NCI-H2227 (cell line): ENCODE measurements around the gene CACNB4.
"Not testable (repeated sequence)": the region's sequence is repeated elsewhere in the genome, so short reads cannot be mapped to it uniquely, and the experiment has no call there.

Experiments used
- DNase-seq: peaks from one replicate; lab custom pipeline; 2025; ENCODE audit not compliant: unreplicated experiment; lab: John Stamatoyannopoulos, UW

CACNB4 gene

GRCh38 chr2:151946250-151946884 lies 152.5 kb downstream of the CACNB4 start:
- no peak for DNase-seq

- DNase-seq: no peak
Observed at GRCh38 chr2:151945602-151946001, 153.2 kb downstream of the CACNB4 start.

GRCh38 chr2:151945186-151945585 lies 153.7 kb downstream of the CACNB4 start:
- no peak for DNase-seq

GRCh38 chr2:151943461-151943860 lies 155.4 kb downstream of the CACNB4 start:
- no peak for DNase-seq

- not testable (repeated sequence) for DNase-seq
Observed at GRCh38 chr2:151942540-151943205, 156.2 kb downstream of the CACNB4 start.

- no peak for DNase-seq
Observed at GRCh38 chr2:151937966-151938365, 160.9 kb downstream of the CACNB4 start.

GRCh38 chr2:151936626-151937025 lies 162.2 kb downstream of the CACNB4 start:
- DNase-seq: no peak

- no peak for DNase-seq
Observed at GRCh38 chr2:151933266-151933804, 165.5 kb downstream of the CACNB4 start.

- no peak for DNase-seq
Observed at GRCh38 chr2:151931756-151932155, 167.1 kb downstream of the CACNB4 start.

- DNase-seq: no peak
Observed at GRCh38 chr2:151931030-151931611, 167.7 kb downstream of the CACNB4 start.

GRCh38 chr2:151930042-151930441 lies 168.8 kb downstream of the CACNB4 start:
- DNase-seq: no peak

GRCh38 chr2:151928380-151928779 lies 170.5 kb downstream of the CACNB4 start:
- DNase-seq: no peak

- no peak for DNase-seq
Observed at GRCh38 chr2:151927501-151928221, 171.2 kb downstream of the CACNB4 start.

- DNase-seq: no peak
Observed at GRCh38 chr2:151922845-151923666, 175.8 kb downstream of the CACNB4 start.

- no peak for DNase-seq
Observed at GRCh38 chr2:151919786-151920185, 179.1 kb downstream of the CACNB4 start.

- DNase-seq: no peak
Observed at GRCh38 chr2:151918308-151918707, 180.5 kb downstream of the CACNB4 start.

GRCh38 chr2:151916632-151917031 lies 182.2 kb downstream of the CACNB4 start:
- peak; percentile 45 for DNase-seq

- DNase-seq: not testable (repeated sequence)
Observed at GRCh38 chr2:151915629-151916025, 183.2 kb downstream of the CACNB4 start.

GRCh38 chr2:151914989-151915628 lies 183.7 kb downstream of the CACNB4 start:
- no peak for DNase-seq

GRCh38 chr2:151908204-151908882 lies 190.5 kb downstream of the CACNB4 start:
- DNase-seq: no peak
